ENCODE data around the gene ARID1B. TPM values are rescaled to one million over a fixed set of nuclear protein-coding genes. Genes with fewer than 3 reads are reported as not detected.

The ARID1B gene
- polyA plus RNA-seq, 10 donors, result 53.5 to 73.2 (median 62.9) TPM

- no peak for DNase-seq
Measured at GRCh38 chr6:156849806-156850205, 72.6 kb downstream of the ARID1B start.

DNA sequence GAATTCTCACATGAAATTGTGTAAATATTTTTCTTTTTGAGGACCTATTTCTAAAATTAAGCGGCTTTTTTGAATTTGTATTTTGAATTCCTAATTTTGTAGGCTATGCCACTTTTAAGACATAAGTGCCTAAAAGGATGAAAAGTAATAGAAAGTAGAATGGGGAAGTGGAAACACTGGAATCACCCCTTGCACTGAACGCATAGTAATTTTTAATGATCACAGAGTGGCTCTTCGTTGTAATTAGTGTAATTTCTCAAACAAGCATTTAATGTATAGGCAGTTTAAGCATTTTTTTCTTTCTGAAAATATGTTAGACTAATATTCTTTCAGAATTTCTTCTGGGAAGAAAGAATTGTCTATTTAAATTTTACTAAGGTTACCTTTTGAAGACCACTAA, 73.2 kb downstream of the ARID1B start:
- no peak for DNase-seq

DNA sequence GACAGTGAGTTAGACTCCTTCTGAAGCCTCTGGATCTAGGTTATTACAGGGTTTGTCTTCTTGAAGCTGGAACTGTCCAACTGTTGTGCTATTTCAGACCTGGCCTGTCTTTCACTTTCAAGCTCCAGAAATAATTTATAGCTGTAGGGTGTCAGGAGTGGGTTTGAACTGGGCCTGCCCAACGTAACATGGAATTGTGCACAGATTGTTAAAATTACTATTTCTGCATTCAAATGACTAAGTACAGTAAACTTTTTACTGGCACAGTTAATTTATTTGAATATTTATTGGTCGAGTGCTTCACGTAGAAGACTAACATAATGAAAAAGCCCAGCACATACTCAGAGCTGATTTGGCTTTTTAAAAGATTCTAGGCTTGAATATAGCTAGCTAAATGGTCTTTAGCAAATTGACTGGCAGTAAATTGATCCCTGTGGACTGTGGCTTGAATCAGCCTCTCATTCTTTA, 74.3 kb downstream of the ARID1B start:
- DNase-seq, result no peak

- DNase-seq, result no peak
Measured at GRCh38 chr6:156852147-156852857, 75.1 kb downstream of the ARID1B start.

DNA sequence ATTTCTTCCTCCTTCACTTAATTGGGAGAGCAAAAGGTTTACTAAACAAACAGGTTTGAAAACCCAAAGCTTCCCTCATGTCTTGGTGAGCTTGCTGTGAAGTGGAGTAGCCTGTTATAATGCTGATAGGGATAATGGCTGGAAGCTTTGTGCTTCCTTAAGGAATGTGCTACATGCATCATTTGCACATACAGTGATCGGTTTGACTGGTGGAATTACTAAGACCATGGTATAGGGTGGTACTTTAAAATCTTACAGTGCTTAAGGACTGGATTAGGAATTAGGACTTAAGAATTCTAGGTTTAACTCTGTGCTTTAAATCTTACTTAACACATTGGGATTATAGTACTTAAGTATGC, 75.7 kb downstream of the ARID1B start:
- no peak for DNase-seq

- no peak for DNase-seq
Measured at GRCh38 chr6:156853733-156854132, 76.6 kb downstream of the ARID1B start.

DNA sequence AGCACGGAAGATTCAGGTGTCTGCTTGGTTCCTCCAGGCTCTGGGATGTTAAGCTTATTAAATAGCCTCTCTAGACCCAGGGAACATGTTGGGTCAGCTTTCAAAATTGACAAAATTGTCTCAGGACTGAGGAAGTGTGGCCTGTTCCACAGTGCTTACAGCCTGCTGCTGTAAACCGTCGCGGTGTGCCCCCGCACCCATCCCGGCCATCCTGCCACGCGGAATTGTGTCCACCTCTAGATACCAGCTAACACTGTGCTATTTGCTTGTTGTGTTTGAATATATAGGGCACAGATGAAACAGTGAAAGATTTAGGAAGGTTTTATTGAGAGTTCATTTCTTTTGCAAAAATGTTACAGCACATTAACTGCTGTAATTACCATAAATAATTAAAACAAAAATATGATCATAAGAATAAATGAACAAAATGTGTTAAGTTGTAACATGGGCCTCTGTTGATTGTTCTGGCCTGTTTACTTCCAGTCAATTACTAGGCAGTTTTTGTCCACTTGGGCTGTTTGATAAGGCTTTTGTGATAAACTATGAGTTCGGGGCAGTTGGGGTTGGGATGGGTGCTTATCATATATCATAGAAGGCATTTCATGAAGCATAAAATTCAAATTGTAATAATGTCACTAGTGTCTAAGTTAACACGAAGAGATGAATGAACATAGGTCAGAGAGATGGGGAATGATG, 77.4 kb downstream of the ARID1B start:
- no peak for DNase-seq

- DNase-seq, result no peak
Measured at GRCh38 chr6:156857573-156857972, 80.4 kb downstream of the ARID1B start.

GRCh38 chr6:156859686-156860085, 82.5 kb downstream of the ARID1B start:
- DNase-seq, result no peak

DNA sequence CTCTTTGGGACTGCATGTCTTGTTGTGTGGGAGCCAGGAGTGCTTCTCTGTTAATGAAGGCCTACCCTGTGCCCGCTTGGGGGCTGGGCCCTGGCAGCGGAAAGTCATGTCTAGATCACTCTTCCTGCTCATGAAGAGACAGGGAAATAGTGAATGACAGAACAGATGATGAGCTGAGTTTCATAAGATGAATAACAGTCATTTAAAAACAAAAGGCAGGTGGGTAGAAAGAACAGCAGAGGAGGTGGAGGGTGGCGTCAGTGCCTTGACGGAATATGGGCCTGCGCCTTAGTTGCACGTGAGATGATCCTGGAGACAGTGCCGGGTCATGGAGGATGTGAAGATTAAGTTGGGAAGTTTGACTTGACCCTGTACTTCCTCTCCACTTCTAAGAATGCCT, 85.5 kb downstream of the ARID1B start:
- no peak for DNase-seq

GRCh38 chr6:156863504-156863903, 86.3 kb downstream of the ARID1B start:
- no peak for DNase-seq

DNA sequence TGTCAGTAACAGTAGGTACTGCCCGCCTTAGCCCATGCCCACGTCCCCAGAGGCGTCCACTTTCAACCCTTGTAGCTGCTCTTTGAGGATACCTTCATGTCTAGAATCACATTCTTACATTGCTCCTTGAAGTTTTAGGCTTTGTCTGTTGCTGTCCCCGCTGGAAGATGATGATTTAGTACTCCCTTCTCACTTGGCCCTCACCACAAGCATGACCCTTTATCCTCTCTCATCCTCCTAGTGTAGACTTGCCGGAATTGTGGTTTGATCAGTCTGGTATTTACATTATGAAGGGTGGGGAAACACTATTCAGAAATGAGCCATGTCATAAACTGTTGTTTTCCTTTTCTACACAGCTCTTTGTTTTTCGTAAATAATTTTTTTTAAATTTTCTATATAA, 87.4 kb downstream of the ARID1B start:
- no peak for DNase-seq

DNA sequence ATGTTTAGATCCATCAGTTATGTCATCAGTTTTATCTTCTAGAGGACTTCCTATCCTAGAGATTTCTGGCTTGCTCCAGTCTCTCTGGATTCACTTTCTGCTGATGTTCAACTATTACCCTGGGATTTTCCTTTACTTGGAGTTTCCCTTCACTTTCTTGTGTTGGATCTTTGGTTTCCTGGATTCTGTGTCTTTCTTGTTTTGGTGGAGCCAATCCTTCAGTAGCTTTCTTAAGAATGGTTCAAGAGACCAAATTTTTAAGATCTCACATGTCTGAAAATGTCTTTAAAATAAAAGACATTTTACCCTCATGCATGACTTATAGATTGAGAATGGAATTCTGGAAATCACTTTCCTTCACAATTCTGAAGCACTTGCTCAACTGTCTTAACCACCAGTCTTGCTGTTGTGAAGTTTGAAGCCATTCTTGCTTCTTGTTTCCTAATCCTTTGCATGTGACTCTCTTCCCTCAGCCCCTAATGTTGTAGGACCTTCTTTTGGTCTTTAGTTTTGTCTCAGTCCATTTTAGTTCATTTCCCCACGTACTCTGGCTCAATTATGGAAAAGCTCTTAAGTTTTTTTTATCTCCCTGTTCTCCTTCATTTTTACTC, 87.9 kb downstream of the ARID1B start:
- no peak for DNase-seq

DNA sequence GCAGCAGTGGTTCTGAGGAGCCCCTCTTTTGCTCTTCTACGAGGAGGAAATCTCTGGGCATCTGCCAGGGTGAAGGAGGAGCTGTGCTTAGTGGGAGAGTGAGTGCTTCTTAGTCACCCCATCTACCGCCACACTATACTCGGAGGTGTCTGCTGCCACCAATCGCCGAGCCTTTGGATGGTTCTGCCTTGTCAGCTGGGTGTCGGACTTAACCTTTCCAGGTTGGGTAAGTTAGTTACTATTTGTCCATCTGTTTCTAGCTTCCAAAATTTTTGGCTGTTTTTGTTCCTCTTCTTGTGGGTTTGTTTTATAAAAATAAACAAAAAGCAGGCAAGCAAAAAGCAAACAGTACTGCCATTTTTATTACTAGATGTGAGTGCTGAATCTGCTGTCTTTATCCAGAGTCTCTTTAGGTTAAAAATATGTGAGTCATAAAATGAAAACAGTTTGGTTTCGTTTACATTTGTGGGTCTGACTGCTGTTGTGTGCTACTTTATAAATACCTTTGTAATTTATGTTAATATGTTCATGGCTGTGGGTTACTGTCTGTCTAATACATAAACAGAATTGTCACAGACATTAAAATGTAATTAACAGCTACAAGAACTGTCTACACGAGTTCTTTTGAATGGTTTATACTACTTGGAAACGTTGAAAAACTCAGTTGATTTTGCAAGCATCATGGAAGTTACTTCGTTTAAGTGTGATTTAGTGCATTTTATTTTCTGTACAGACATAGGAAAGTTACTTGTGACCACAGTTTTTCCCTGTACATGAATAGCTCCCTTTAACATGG, 89.2 kb downstream of the ARID1B start:
- no peak for DNase-seq

GRCh38 chr6:156867121-156867520, 89.9 kb downstream of the ARID1B start:
- no peak for DNase-seq

GRCh38 chr6:156868385-156868784, 91.2 kb downstream of the ARID1B start:
- DNase-seq, result no peak

GRCh38 chr6:156869980-156870398, 92.8 kb downstream of the ARID1B start:
- DNase-seq, result no peak

DNA sequence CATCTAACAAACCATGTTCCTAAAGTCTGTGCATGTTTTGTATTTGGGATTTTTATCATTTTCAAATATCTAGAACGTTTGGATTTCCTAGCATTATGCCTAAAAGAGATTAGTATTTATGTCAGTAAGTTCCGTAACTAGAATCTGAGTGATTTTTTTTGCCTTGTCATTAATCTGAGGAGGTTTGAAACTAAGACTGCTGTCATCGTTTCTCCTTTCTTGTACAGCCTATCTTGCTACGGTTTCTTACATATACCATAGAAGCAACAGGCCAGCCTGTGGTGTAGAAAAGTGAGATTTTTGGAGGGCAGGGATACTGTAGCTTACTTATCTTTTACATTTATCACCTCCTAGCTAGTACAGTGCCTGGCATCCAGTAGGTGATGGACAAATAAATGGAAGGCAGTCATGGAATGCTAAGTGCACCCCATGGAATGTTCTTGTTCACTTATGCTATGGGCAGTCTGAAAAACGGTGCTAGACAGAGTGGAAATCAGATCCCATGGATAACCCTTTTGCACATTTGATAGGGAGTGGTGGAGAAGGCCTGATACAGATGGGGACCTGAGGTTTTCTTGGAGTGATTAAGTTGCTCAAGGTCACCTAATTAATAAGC, 93.9 kb downstream of the ARID1B start:
- DNase-seq, result no peak

DNA sequence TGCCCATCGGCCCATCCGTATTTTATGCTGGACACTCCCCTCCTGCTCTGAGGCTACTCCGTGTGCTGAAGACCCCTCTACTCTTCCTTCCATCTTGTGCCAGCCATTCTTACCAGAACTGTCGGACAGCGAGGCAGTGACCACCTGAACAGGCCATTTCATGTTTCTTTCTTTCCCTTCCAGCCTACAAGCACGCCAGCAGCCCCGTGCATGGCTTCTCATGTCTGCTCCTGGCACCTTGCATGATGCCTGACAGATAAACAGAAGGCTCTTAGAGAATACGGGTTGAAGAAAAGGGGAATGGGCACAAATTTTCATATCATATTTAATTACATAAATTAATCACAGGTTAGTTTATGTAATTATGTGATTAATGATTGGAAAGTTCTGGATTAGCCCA, 95.7 kb downstream of the ARID1B start:
- DNase-seq, result no peak

- DNase-seq, result no peak
Measured at GRCh38 chr6:156873654-156874380, 96.6 kb downstream of the ARID1B start.

DNA sequence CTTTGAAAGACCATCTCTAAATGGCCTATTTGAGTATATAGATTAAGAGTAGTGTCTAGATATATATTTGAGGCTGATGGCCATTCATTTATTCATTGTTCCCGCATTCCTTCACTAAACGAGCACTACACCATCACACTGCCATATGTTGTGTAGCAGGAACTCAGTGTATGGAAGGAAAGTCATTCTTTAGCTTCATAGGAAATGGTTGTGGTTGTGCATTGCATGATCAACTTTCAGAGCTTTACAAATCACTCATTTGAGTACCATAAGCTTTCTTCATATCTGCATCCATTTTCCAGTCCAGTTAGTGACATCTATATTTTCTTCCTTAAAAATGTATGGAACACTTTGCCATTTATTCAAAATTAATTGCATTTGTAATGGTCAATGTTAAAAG, 97.9 kb downstream of the ARID1B start:
- DNase-seq, result no peak

Data from muscle of back (tissue), 11 donors.